DMS79 treated with DMSO at 0.1 percent for 48 hours (cell line): ENCODE data around the gene SAPCD2.

ENCODE experiments used
- DNase-seq: peaks from one replicate; lab custom pipeline; 2025; lab: John Stamatoyannopoulos, UW

The SAPCD2 gene

GRCh38 chr9:137031904-137032640 lies 38.3 kb downstream of the SAPCD2 start, which contains the start of gene FUT7:
TSS of gene FUT7 (minus strand) at chr9:137032088. CDS start at chr9:137031991, 97 bp downstream.
- DNase-seq, result no peak

GRCh38 chr9:137030538-137031527 lies 39.5 kb downstream of the SAPCD2 start:
- no peak for DNase-seq

GRCh38 chr9:137030006-137030405 lies 40.4 kb downstream of the SAPCD2 start:
- DNase-seq, result no peak

- peak; percentile 26 for DNase-seq
These were observed 41.1 kb downstream of the SAPCD2 start for GRCh38 chr9:137029058-137029936.

GRCh38 chr9:137028263-137029057 lies 41.9 kb downstream of the SAPCD2 start:
- peak; percentile 64 for DNase-seq

GRCh38 chr9:137027369-137028262 lies 42.7 kb downstream of the SAPCD2 start, which contains the start of gene ABCA2:
TSS of gene ABCA2 (minus strand) at chr9:137028237. CDS start at chr9:137028140, 97 bp downstream.
- no peak for DNase-seq

- DNase-seq, result no peak
These were observed 43.5 kb downstream of the SAPCD2 start for GRCh38 chr9:137026828-137027227.

GRCh38 chr9:137026384-137026783 lies 44.0 kb downstream of the SAPCD2 start:
- no peak for DNase-seq

- peak; percentile 87 for DNase-seq
These were observed 44.8 kb downstream of the SAPCD2 start for GRCh38 chr9:137025517-137025966.

- DNase-seq, result no peak
These were observed 46.8 kb downstream of the SAPCD2 start for GRCh38 chr9:137023583-137023991.

- no peak for DNase-seq
These were observed 47.2 kb downstream of the SAPCD2 start for GRCh38 chr9:137023157-137023556.

- DNase-seq, result no peak
These were observed 47.7 kb downstream of the SAPCD2 start for GRCh38 chr9:137022662-137023008.

GRCh38 chr9:137021979-137022661 lies 48.2 kb downstream of the SAPCD2 start:
- DNase-seq, result no peak

- no peak for DNase-seq
These were observed 48.8 kb downstream of the SAPCD2 start for GRCh38 chr9:137021568-137021978.

- DNase-seq, result no peak
These were observed 49.4 kb downstream of the SAPCD2 start for GRCh38 chr9:137020771-137021567.

GRCh38 chr9:137019891-137020683 lies 50.3 kb downstream of the SAPCD2 start:
- DNase-seq, result no peak

GRCh38 chr9:137018761-137019559 lies 51.4 kb downstream of the SAPCD2 start:
- DNase-seq, result no peak
